OCI-LY1 (cell line): Measurements from ENCODE around the gene TEX9.
"Not testable (repeated sequence)": the region's sequence is repeated elsewhere in the genome, so short reads cannot be mapped to it uniquely, and the experiment has no call there.

Source experiments
- H2AFZ ChIP-seq: fragments of 200-600 bp; sonication (generic), shearing (Covaris generic); 2 replicates; pipeline ENCODE4 v1.6.0; 2014; ENCODE audit warnings: antibody characterized with exemption, mild to moderate bottlenecking, low read length
- H3F3A ChIP-seq: fragments of 200-600 bp; sonication (generic), shearing (Covaris generic); 2 replicates; pipeline ENCODE4 v1.6.0; 2014; ENCODE audit warnings: mild to moderate bottlenecking, antibody characterized with exemption, low read length, moderate library complexity; ENCODE audit not compliant: insufficient read depth
- H3K27ac ChIP-seq: fragments of 200-600 bp; sonication (generic); 2 replicates; pipeline ENCODE4 v1.5.1; 2014; ENCODE audit warnings: low read length, mixed run types, mild to moderate bottlenecking, low read depth; ENCODE audit not compliant: poor library complexity, severe bottlenecking
- H3K27me3 ChIP-seq: fragments of 200-600 bp; sonication (generic); 2 replicates; pipeline ENCODE4 v1.6.0; 2014; ENCODE audit warnings: antibody characterized with exemption, mild to moderate bottlenecking, low read length, moderate library complexity; ENCODE audit not compliant: insufficient read depth
- H3K36me3 ChIP-seq: fragments of 200-600 bp; sonication (generic); 2 replicates; pipeline ENCODE4 v1.6.1; 2014; ENCODE audit warnings: mild to moderate bottlenecking, antibody characterized with exemption, low read length, moderate library complexity, mixed read lengths; ENCODE audit not compliant: insufficient read depth
- H3K4me1 ChIP-seq: fragments of 200-600 bp; sonication (generic); 2 replicates; pipeline ENCODE4 v1.5.1; 2014; ENCODE audit warnings: mild to moderate bottlenecking, low read length, moderate library complexity; ENCODE audit not compliant: insufficient read depth, severe bottlenecking
- H3K4me2 ChIP-seq: fragments of 200-600 bp; sonication (generic), shearing (Covaris generic); 2 replicates; pipeline ENCODE4 v1.6.1; 2014; ENCODE audit warnings: low read length
- H3K4me3 ChIP-seq: fragments of 200-600 bp; sonication (generic); 2 replicates; pipeline ENCODE4 v1.5.1; 2014; ENCODE audit warnings: low read length, low read depth, mild to moderate bottlenecking, mixed read lengths; ENCODE audit not compliant: poor library complexity, severe bottlenecking
- H3K79me2 ChIP-seq: fragments of 200-600 bp; shearing (Covaris generic); 2 replicates; pipeline ENCODE4 v1.6.1; 2016; ENCODE audit warnings: mixed run types, low read length, mixed read lengths; ENCODE audit not compliant: insufficient read depth
- H3K9ac ChIP-seq: fragments of 200-600 bp; sonication (generic), shearing (Covaris generic); 2 replicates; pipeline ENCODE4 v1.6.1; 2014; ENCODE audit warnings: mild to moderate bottlenecking, low read length, mixed read lengths
- H3K9me2 ChIP-seq: fragments of 200-600 bp; sonication (generic), shearing (Covaris generic); 2 replicates; pipeline ENCODE4 v1.6.1; 2014; ENCODE audit warnings: low read depth, mild to moderate bottlenecking, low read length, mixed read lengths
- H3K9me3 ChIP-seq: fragments of 200-600 bp; shearing (Covaris generic); 2 replicates; pipeline ENCODE4 v1.6.1; 2014; ENCODE audit warnings: low read length, mixed read lengths
- H4K20me1 ChIP-seq: fragments of 200-600 bp; sonication (generic), shearing (Covaris generic); 2 replicates; pipeline ENCODE4 v1.6.0; 2016; ENCODE audit warnings: mild to moderate bottlenecking, low read length; ENCODE audit not compliant: insufficient read depth
- CTCF ChIP-seq: fragments of 200-600 bp; sonication (generic), shearing (Covaris generic); IDR thresholded peaks from 2 replicates; pipeline ENCODE4 v1.5.1; 2017; ENCODE audit warnings: mild to moderate bottlenecking, antibody characterized with exemption, low read length, moderate library complexity, mixed read lengths
- EZH2 ChIP-seq: fragments of 200-600 bp; sonication (generic), shearing (Covaris generic); IDR thresholded peaks from 2 replicates; pipeline ENCODE4 v1.8.0; 2017; ENCODE audit warnings: borderline replicate concordance, mixed run types, mild to moderate bottlenecking, antibody characterized with exemption, low read length, moderate library complexity, mixed read lengths

TEX9 gene

GRCh38 chr15:56393277-56393676, 28.1 kb downstream of the TEX9 start:
- Histone ChIP-seq H3K27me3 (no peaks in the 10 kb centered on the region), H3K9me2 (peaks cover 2% of the 10 kb centered on the region; the same call in 1 of the 2 replicates), H3K36me3 (no peaks in the 10 kb centered on the region), H2AFZ (no peak overlapping the region), H3K9me3 (no peaks in the 10 kb centered on the region), H3K9ac (no peak overlapping the region), H3K4me3 (no peak overlapping the region), H3K4me1 (no peaks in the 10 kb centered on the region), H4K20me1 (no peaks in the 10 kb centered on the region), H3K27ac (no peak overlapping the region), H3K4me2 (no peak overlapping the region), H3F3A (no peaks in the 10 kb centered on the region), H3K79me2 (no peaks in the 10 kb centered on the region)
- TF ChIP-seq CTCF (no peak), EZH2 (no peak)

- no peaks in the 10 kb centered on the region for H3K4me1 ChIP-seq
- H3K9ac ChIP-seq = no peak overlapping the region
- TF ChIP-seq EZH2 = no peak
- no peak for TF ChIP-seq CTCF
- no peaks in the 10 kb centered on the region for H3K79me2 ChIP-seq
- no peaks in the 10 kb centered on the region for H3F3A ChIP-seq
- H3K9me3 ChIP-seq = no peaks in the 10 kb centered on the region
- H3K27me3 ChIP-seq = no peaks in the 10 kb centered on the region
- H3K4me2 ChIP-seq = no peak overlapping the region
- H2AFZ ChIP-seq = no peak overlapping the region
- H3K27ac ChIP-seq = no peak overlapping the region
- H3K4me3 ChIP-seq = no peak overlapping the region
- H4K20me1 ChIP-seq = no peaks in the 10 kb centered on the region
- peaks cover 2% of the 10 kb centered on the region; the same call in 1 of the 2 replicates for H3K9me2 ChIP-seq
- no peaks in the 10 kb centered on the region for H3K36me3 ChIP-seq
Measured at GRCh38 chr15:56394909-56395308, 29.7 kb downstream of the TEX9 start.

GRCh38 chr15:56397325-56397724, 32.1 kb downstream of the TEX9 start:
- H4K20me1 ChIP-seq, H3F3A ChIP-seq, H3K36me3 ChIP-seq, H3K4me3 ChIP-seq, H3K4me1 ChIP-seq, H3K9ac ChIP-seq, H3K27me3 ChIP-seq, H3K27ac ChIP-seq, H3K4me2 ChIP-seq, H2AFZ ChIP-seq, H3K9me2 ChIP-seq, H3K9me3 ChIP-seq, H3K79me2 ChIP-seq: not testable (repeated sequence)

- not testable (repeated sequence) for H3K27ac ChIP-seq, H3K9ac ChIP-seq, H3K27me3 ChIP-seq, H3K79me2 ChIP-seq, H4K20me1 ChIP-seq, H3K4me1 ChIP-seq, H3K4me2 ChIP-seq, H2AFZ ChIP-seq, H3K4me3 ChIP-seq, H3K9me2 ChIP-seq, H3K9me3 ChIP-seq, H3F3A ChIP-seq, H3K36me3 ChIP-seq
Measured at GRCh38 chr15:56399209-56399608, 34.0 kb downstream of the TEX9 start.
